Kidney (tissue), 14 donors: ENCODE results near the gene KRTAP9-3. TPM values are rescaled to one million over a fixed set of nuclear protein-coding genes. Genes with fewer than 3 reads are reported as not detected.

Experiments
- DNase-seq, 5 donors: peaks; one replicate each; pipeline ENCODE4 v3.0.0-alpha.2; 2013 to 2020
- FAIRE-seq: peaks from 2 replicates; lab custom pipeline; 2012; peaks lifted over from hg19 to GRCh38; lab: Jason Lieb, UNC
- H3K27ac ChIP-seq, 2 donors: one replicate each; pipeline ENCODE4 v1.7.0; 2013; ENCODE audit warnings: low read depth in 2 of 2, low read length in 2 of 2, inconsistent platforms in 1 of 2
- H3K27me3 ChIP-seq: one replicate; pipeline ENCODE4 v1.7.1; 2013; ENCODE audit warnings: low read length, inconsistent platforms; ENCODE audit not compliant: control insufficient read depth, insufficient read depth
- H3K36me3 ChIP-seq, 3 donors: one replicate each; pipeline versions ENCODE4 v1.7.0 to v1.7.1; 2013; ENCODE audit warnings: low read length in 3 of 3, control low read depth in 1 of 3, inconsistent platforms in 1 of 3; ENCODE audit not compliant: insufficient read depth in 3 of 3, control insufficient read depth in 2 of 3
- H3K4me1 ChIP-seq, 3 donors: one replicate each; pipeline versions ENCODE4 v1.7.0 to v1.7.1; 2013; ENCODE audit warnings: low read length in 3 of 3, inconsistent platforms in 1 of 3, low read depth in 1 of 3; ENCODE audit not compliant: control insufficient read depth in 2 of 3, insufficient read depth in 2 of 3
- H3K4me3 ChIP-seq, 3 donors: one replicate each; pipeline versions ENCODE4 v1.7.0 to v1.8.1; 2013; ENCODE audit warnings: low read length in 3 of 3, control low read depth in 1 of 3, inconsistent platforms in 1 of 3
- H3K9ac ChIP-seq, 3 donors: one replicate each; pipeline versions ENCODE4 v1.7.0 to v1.7.1; 2013; ENCODE audit warnings: low read length in 3 of 3, control low read depth in 1 of 3, inconsistent platforms in 1 of 3
- H3K9me3 ChIP-seq, 3 donors: one replicate each; pipeline versions ENCODE4 v1.7.0 to v1.7.1; 2013; ENCODE audit warnings: low read length in 3 of 3, control low read depth in 1 of 3, inconsistent platforms in 1 of 3; ENCODE audit not compliant: control insufficient read depth in 2 of 3, insufficient read depth in 1 of 3
- intact Hi-C: fragments of 100-400 bp; cut with DNase I; formaldehyde crosslinking; loops from one replicate; pipeline ENCODE4 v1.11.1; 2022
- polyA plus RNA-seq: library from polyadenylated mRNA; stranded (reverse); fragments of 350-450 nt; fragmentation: Illumina TruSeq; extraction: RNeasy Lipid Tissue Mini Kit (QIAGEN cat#74804); gene quantifications from one replicate; pipeline ENCODE4 v1.2.3, GENCODE V29; 2014; ENCODE audit warnings: low read depth, low replicate concordance; ENCODE audit not compliant: insufficient read depth
- total RNA-seq: library from RNA; stranded (reverse); fragmentation: NEBNext Ultra II Directional; extraction: Animal tissue kit (Norgen Biotek cat#: 25700); gene quantifications from one replicate; pipeline ENCODE4 v1.2.1, GENCODE V29; 2021
- TF ChIP-seq, protein P1 (sequence below): IDR thresholded peaks from 3 replicates; pipeline ENCODE4 v1.5.1; 2012; ENCODE audit warnings: mild to moderate bottlenecking, moderate library complexity, borderline replicate concordance; ENCODE audit not compliant: insufficient read depth; ENCODE audit errors: extremely low read depth
- donor health status: control.
- donor health status: control.
- donor health status: control.
- donor health status: control.
- donor health status: control.
- donor health status: DM: yes; HTN: yes; CAD: no.
- donor health status: Normal renal cell carcinoma (clear cell type).

The KRTAP9-3 gene
- total and polyA plus RNA-seq, 2 donors from 2014 or later = not detected

DNA sequence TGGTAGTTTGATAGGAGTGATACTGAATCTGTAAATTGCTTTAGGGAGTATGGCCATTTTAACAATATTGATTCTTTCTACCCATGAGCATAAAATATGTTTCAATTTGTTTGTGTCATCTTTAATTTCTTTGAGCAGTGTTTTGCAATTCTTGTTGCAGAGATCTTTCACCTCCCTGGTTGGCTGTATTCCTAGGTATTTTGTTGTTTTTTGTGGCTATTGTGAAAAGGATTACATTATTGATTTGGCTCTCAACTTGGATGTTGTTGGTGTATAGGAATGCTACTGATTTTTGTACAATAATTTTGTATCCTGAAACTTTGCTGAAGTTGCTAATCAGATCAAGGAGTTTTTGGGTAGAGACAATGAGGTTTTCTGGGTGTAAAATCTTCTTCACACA lies 26.2 kb downstream of the KRTAP9-3 start:
- H3K36me3 ChIP-seq = no peaks in the 10 kb centered on the region
- FAIRE-seq = no peak

DNA sequence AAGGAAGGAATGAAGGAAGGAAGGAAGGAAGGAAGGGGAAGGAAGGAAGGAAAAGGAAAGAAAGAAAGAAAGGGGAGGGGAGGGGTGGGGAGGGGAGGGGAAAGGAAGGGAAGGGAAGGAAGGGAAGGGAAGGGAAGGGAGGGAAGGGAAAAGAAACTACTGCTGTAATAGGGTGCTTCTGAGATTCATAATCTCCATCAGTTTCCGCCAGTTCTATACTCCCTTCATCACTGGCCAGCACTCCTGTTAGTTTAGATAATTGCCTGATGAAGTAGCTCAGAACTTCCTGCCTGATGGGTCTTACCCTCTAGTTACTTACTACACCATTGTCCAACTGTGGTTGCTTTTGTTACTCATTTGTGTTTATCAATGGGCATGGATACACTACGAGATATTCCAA lies 31.0 kb downstream of the KRTAP9-3 start:
- Histone ChIP-seq H3K4me3 (no peak overlapping the region), H3K36me3 (no peaks in the 10 kb centered on the region), H3K27ac (no peak overlapping the region), H3K9me3 (no peaks in the 10 kb centered on the region), H3K27me3 (no peaks in the 10 kb centered on the region), H3K9ac (no peak overlapping the region), H3K4me1 (no peaks in the 10 kb centered on the region)
- no peak for FAIRE-seq
- no peak for DNase-seq
- TF ChIP-seq, protein P1, sequence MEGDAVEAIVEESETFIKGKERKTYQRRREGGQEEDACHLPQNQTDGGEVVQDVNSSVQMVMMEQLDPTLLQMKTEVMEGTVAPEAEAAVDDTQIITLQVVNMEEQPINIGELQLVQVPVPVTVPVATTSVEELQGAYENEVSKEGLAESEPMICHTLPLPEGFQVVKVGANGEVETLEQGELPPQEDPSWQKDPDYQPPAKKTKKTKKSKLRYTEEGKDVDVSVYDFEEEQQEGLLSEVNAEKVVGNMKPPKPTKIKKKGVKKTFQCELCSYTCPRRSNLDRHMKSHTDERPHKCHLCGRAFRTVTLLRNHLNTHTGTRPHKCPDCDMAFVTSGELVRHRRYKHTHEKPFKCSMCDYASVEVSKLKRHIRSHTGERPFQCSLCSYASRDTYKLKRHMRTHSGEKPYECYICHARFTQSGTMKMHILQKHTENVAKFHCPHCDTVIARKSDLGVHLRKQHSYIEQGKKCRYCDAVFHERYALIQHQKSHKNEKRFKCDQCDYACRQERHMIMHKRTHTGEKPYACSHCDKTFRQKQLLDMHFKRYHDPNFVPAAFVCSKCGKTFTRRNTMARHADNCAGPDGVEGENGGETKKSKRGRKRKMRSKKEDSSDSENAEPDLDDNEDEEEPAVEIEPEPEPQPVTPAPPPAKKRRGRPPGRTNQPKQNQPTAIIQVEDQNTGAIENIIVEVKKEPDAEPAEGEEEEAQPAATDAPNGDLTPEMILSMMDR = no peak
- intact Hi-C loops = no loop called here

More for the DNA sequence above, 26.2 kb downstream of the KRTAP9-3 start:
- intact Hi-C loops = no loop called here
- Histone ChIP-seq H3K4me3 (no peak overlapping the region), H3K27me3 (no peaks in the 10 kb centered on the region), H3K27ac (no peak overlapping the region), H3K9ac (no peak overlapping the region), H3K4me1 (no peaks in the 10 kb centered on the region), H3K9me3 (no peaks in the 10 kb centered on the region)
- TF ChIP-seq, protein P1 = no peak
- DNase-seq = no peak

DNA sequence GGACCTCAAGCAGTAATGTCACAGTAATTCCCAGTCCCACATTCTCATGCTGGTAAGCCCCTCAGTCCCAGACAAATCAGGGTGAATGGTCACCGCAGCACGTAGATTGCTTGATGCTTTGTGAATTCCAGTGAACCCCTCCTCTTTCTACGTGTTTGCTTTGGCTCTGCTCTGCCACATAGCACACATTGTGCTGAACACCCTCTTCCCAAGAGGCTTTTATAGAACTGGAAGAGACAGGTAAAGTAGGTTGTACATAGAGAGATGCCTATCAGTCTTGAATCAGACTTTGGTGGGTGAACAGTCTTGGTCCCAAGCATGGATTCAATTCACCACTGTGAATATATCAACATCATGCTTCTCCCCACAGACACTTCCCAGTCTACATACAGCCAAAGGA lies 32.4 kb downstream of the KRTAP9-3 start:
- TF ChIP-seq, protein P1 = no peak
- H3K4me3 ChIP-seq = no peak overlapping the region
- DNase-seq (no peak), FAIRE-seq (no peak)
- H3K9me3 ChIP-seq = no peaks in the 10 kb centered on the region
- no peak overlapping the region for H3K27ac ChIP-seq
- no peaks in the 10 kb centered on the region for H3K36me3 ChIP-seq
- intact Hi-C loops = no loop called here
- H3K9ac ChIP-seq = no peak overlapping the region
- H3K27me3 ChIP-seq = no peaks in the 10 kb centered on the region
- no peaks in the 10 kb centered on the region for H3K4me1 ChIP-seq

DNA sequence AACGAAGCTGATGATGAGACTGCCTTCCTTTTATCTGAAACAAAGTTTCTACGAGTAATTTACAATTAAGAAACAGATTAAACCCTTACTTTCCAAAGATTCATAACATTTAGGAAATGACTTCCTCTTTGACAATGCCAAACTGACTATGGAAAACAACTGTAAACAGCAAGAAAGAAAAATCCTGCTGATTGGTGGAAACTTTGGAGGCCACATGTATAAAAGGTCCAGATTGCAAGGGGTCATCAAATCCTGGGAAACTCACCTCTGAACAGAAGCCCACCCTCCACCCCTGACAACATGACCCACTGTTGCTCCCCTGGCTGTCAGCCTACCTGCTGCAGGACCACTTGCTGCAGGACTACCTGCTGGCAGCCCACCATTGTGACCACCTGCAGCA lies 32.8 kb downstream of the KRTAP9-3 start, which contains the start of gene KRTAP9-6:
Gene KRTAP9-6, plus strand, starts transcription at position 301 of the 400 bp plus-strand sequence. Its CDS starts 0 bp downstream, at position 301.
- TF ChIP-seq, protein P1 = no peak
- H3K27me3 ChIP-seq = no peaks in the 10 kb centered on the region
- H3K9ac ChIP-seq = no peak within 1 kb of the TSS
- FAIRE-seq (no peak), DNase-seq (no peak)
- H3K9me3 ChIP-seq = no peaks in the 10 kb centered on the region
- H3K4me3 ChIP-seq = no peak within 1 kb of the TSS
- no peaks in the 10 kb centered on the region for H3K4me1 ChIP-seq
- H3K36me3 ChIP-seq = no peaks in the 10 kb centered on the region
- no peak within 1 kb of the TSS for H3K27ac ChIP-seq
- intact Hi-C loops = no loop called here
